ENCODE data around the gene GLYR1. TPM values are rescaled to one million over a fixed set of nuclear protein-coding genes. Genes with fewer than 3 reads are reported as not detected.
A peak's percentile ranks its signal among the peaks of the same experiment; 100 is the strongest.
"Not testable (repeated sequence)": the region's sequence is repeated elsewhere in the genome, so short reads cannot be mapped to it uniquely, and the experiment has no call there.

Gene GLYR1
- 10 to 100 TPM; 44.4 to 56.0 (median 52.0) TPM for total RNA-seq

DNA sequence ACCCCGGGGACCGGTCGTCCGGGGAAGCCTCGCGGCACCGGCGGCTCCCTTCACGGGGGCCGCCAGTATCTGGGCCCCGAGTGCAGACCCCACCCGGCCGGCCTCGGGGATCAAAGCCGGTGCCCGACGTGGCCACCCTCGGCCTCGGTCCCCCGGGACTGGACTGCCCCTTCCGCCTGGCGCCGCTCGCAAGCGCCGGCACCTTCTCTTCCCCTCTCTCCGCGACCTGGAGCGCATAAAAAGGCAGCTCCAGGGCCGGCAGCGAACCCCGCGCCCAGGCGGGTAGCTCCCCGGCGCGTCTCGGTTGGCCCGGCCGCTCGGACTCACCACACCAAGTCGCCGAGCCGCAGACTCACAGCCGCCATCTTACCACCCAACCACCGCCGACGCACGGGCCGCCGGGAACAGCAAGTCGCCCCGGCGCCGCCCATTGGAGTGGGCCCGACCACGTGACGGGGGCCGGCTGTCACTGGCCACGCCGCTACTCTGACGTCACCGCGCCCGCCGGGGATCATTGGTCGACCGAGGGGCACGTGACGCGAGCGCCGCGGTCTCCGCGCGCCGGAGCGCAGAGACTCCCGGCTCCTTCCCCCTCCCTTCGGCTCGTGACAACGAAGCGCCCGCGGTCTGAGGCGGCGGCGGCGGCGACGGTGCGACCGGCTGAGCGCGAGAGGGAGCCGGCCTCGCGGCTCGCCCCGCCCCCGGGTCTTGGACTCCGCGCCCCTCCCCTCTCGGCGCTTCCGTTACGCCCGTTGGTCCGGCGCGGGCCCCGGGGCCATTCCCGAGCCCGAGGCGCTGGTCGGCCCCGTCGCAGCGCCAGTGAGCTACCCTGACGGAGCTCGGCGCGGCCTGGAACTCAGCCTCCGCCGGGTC, at the start of gene GLYR1, which contains the start of gene UBN1:
Gene GLYR1, minus strand, starts transcription at position 388 of the 873 bp plus-strand sequence. Its CDS starts 23 bp downstream, at position 365.
Gene UBN1, plus strand, starts transcription at position 581 of the 873 bp plus-strand sequence. CDS start 5,437 bp downstream, outside the sequence.
- ATAC-seq (ENCODE audit: low FRiP score) = peak; percentile 94
- DNase-seq (ENCODE audit: low spot score) = peak; percentile 99
- TF ChIP-seq, protein P1, sequence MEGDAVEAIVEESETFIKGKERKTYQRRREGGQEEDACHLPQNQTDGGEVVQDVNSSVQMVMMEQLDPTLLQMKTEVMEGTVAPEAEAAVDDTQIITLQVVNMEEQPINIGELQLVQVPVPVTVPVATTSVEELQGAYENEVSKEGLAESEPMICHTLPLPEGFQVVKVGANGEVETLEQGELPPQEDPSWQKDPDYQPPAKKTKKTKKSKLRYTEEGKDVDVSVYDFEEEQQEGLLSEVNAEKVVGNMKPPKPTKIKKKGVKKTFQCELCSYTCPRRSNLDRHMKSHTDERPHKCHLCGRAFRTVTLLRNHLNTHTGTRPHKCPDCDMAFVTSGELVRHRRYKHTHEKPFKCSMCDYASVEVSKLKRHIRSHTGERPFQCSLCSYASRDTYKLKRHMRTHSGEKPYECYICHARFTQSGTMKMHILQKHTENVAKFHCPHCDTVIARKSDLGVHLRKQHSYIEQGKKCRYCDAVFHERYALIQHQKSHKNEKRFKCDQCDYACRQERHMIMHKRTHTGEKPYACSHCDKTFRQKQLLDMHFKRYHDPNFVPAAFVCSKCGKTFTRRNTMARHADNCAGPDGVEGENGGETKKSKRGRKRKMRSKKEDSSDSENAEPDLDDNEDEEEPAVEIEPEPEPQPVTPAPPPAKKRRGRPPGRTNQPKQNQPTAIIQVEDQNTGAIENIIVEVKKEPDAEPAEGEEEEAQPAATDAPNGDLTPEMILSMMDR (IDR thresholded peaks at IDR 0.05) = no peak

DNA sequence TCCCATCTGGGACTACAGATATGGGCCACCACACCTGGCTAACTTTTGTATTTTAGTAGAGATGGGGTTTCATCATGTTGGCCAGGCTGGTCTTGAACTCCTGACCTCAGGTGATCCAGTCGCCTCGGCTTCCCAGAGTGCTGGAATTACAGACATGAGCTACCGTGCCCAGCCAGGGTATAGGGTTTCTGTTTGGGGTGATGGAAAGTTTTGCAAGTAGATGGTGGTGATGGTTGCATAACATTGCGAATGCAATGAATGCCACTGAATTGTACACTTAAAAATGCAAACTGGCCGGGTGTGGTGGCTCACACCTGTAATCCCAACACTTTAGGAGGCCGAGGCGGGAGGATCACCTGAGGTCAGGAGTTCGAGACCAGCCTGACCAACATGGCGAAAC, 49.7 kb upstream of the GLYR1 start:
- not testable (repeated sequence) for ATAC-seq (ENCODE audit: low FRiP score); DNase-seq (ENCODE audit: low spot score)

DNA sequence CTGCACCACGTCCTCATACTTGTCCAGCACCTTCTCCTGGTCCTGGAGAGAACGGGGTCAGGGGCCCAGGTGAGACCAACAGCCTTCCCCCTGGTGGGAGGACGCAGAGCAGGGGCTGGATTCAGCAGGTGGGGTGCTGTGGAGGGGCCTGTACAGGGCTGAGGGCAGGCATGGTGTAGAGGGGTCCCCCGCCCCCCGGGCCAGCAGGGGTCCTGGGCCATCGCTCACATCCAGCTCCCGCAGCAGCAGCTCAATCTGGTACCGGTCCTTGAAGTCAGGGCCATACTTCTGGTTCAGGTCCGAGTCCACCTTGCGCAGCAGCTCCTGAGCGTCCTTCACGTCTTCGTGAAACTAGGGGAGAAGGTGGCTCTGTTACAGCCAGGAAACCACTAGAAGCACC, 48.3 kb upstream of the GLYR1 start:
- DNase-seq (ENCODE audit: low spot score) (no peak), ATAC-seq (ENCODE audit: low FRiP score) (peak; percentile 42)
- TF ChIP-seq, protein P1 (IDR thresholded peaks at IDR 0.05) = no peak

DNA sequence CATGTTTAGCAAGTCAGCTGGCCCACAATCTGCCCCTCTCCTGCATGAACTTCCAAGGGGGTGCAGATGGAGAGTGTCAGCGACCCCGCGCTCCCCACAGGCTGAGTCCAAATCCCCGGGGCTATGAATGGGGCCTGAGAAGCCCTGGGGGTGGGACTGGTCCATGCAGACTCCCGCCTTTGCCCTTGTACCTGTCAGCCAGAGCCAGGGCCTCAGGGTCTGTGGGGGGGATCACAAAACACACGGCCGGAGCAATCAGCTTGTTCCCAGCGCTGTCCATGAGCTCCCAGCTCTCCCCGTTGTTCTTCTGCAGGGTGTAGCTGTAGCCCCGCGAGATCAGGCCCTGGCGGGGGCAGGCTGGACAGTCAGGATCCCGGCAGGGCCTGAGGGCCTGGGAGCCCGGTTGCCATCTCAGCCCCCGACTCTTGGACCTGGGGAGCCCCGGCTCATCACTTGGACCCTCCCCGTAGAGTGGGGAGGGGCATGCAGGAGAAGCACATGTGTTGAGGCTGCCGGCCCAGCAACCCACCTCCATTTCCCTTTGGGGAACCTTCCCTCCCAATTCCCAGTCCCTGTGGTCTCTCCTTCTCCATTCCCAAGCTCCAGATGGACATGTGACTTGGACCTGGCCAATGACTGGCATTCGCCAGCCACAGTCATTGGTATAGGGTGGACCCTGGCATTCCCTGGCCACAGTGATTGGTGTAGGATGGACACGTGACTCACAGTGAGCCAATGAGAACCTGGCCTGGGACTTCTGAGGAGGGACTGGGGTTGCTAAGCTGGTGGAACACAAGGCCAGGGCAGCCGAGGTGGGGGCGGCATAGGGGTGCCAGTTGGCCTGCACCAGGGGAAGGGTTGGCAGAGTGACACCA, 47.4 kb upstream of the GLYR1 start:
- no peak for ATAC-seq (ENCODE audit: low FRiP score)
- TF ChIP-seq, protein P1 (IDR thresholded peaks at IDR 0.05) = no peak
- no peak for DNase-seq (ENCODE audit: low spot score)

DNA sequence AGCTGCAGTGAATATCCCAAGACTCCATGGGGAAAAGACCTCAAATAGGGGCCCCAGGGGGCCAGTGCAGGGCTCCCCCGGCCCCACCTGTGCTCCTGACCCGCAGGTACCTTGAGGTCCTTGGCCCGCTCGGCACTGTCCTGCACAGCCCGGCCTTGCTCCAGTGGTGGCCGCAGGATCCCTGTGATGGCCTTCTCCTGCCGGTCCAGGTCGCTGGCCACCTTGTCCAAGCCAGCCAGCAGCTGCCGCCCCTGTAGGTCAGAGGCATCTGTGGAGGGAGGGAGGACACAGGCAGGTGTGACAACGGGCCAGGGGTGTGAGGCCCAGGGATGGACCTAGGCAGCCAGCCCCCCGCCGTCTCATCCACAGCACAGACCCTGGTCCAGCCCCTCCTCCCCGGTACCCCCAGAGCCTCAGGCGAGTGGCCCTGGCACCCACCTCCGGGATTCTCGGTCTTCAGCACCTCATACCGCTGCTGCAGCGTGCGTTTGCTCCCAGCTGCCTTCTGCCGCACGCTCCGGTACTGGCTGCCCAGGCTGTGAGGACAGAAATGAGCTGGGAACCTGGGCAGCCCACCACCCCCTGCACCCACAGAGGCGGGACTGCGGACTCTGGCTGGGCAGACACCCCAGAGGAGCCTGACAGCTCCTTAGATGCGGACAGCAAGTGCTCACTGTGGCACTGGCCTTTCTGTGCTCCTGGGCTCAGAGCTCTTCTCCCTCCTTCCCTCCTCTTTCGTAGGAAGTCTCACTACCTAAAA, 46.2 kb upstream of the GLYR1 start:
- no peak for DNase-seq (ENCODE audit: low spot score)
- ATAC-seq (ENCODE audit: low FRiP score) = no peak
- TF ChIP-seq, protein P1 (IDR thresholded peaks at IDR 0.05) = no peak

DNA sequence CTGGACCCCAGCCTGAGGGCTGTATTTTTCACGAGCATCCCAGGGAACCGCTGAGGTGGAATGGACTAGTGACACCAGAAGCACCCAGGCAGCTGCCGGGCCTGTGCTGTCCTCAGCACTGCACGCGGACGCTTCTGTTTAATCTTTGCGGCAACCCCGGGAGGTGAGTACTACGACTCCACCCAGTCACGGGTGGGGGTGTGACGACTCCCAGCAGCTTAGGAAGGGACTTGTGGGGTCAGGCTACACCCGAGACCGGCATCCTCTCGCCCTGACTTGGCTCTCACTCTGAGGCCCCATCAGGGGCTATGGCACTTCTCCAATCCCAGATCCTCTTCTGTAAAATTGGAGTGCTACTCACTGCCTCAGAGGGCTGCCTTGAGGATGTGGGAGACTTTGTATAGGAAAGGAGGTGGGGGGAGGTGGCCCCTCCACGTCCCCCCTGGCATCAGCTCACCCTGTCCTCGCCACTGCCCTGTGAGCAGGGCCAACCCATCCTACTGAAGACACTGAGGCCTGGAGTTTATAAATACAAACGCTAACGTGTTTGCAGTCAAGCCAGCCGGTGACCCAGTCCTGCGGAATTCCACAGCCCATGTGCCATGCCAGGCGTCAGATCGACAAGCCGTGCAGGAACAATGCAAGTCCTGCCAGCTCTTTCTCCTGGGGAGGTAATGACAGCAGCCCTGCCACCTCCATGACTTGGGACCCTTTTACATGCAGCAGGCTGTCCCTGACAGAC, 45.4 kb upstream of the GLYR1 start:
- DNase-seq (ENCODE audit: low spot score) = no peak

More for the DNA sequence above, 45.4 kb upstream of the GLYR1 start:
- TF ChIP-seq, protein P1 (IDR thresholded peaks at IDR 0.05) = no peak
- ATAC-seq (ENCODE audit: low FRiP score) = no peak
